ENCODE results near the gene HPCAL1. TPM values are rescaled to one million over a fixed set of nuclear protein-coding genes. Genes with fewer than 3 reads are reported as not detected.

Gene HPCAL1
- total RNA-seq, 1 donor, result 34.4 TPM

GRCh38 chr2:10471046-10471571, 168.4 kb downstream of the HPCAL1 start:
- TF ChIP-seq, protein P1, sequence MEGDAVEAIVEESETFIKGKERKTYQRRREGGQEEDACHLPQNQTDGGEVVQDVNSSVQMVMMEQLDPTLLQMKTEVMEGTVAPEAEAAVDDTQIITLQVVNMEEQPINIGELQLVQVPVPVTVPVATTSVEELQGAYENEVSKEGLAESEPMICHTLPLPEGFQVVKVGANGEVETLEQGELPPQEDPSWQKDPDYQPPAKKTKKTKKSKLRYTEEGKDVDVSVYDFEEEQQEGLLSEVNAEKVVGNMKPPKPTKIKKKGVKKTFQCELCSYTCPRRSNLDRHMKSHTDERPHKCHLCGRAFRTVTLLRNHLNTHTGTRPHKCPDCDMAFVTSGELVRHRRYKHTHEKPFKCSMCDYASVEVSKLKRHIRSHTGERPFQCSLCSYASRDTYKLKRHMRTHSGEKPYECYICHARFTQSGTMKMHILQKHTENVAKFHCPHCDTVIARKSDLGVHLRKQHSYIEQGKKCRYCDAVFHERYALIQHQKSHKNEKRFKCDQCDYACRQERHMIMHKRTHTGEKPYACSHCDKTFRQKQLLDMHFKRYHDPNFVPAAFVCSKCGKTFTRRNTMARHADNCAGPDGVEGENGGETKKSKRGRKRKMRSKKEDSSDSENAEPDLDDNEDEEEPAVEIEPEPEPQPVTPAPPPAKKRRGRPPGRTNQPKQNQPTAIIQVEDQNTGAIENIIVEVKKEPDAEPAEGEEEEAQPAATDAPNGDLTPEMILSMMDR (IDR thresholded peaks at IDR 0.05; ENCODE audit: insufficient read depth, low read length), result no peak
- no peak overlapping the region for H3K4me3 ChIP-seq (ENCODE audit: low read depth, low read length)
- DNase-seq (ENCODE audit: low read depth), result no peak

- no peak for DNase-seq (ENCODE audit: low read depth)
- H3K4me3 ChIP-seq (ENCODE audit: low read depth, low read length), result no peak overlapping the region
- TF ChIP-seq, protein P1 (IDR thresholded peaks at IDR 0.05; ENCODE audit: insufficient read depth, low read length), result peak; percentile 15
These were observed 169.3 kb downstream of the HPCAL1 start for GRCh38 chr2:10471955-10472354.

DNA sequence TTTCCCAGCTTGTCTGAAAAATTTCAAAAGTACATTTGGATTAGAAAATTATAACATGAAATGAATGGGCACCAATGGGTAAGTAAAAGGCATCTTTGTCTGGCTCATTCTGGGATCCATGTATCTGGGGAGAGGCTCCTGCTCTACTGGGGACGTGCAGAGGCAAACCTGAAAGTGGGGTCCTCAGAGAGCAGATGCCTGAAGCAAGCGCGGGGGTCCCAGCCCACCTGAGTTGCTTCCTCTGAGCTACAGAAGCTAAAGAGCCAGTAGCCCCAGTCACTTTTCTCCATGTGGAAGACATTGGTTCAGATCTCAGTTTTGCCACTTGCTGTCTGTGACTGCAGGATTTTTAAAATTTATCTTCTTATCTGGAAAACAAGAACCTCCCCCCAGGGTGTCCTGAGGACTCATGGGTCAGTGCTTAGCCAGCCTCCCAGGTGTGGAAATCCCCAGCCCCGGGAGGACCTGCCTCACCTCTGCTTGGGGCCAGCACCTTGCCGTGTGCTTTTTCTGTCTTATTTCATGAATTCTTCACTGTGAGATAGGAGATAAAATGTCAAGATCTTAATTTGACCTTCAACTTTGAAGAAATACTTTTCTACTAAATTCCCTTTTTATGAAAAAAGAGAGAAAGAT, 170.5 kb downstream of the HPCAL1 start:
- no peak for DNase-seq (ENCODE audit: low read depth)
- TF ChIP-seq, protein P1 (IDR thresholded peaks at IDR 0.05; ENCODE audit: insufficient read depth, low read length), result no peak

DNA sequence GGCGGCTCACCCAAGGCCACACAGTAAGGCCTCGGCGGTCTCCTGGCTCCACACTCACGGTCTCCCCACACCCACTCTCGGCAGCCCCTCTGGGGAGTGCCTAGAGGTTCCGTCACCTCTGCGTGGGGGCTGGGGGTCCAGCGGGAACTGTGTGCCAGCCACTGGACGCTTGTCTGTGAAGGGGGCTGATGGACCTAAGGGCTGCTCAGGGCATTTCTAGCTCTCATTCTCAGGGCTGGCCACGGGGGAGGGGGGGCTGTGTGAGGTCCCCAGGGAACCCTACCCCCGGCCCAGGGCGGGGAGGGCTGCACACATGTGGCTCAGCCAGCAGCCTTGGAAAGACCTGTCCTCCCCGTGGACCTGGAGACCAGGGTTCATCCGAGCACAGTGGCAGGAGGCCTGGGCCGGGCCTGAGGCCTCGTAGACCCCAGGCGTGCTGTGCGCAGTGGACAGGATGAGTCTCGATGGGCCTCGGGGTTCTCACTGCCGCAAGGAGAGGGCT, 172.6 kb downstream of the HPCAL1 start:
- TF ChIP-seq, protein P1 (IDR thresholded peaks at IDR 0.05; ENCODE audit: insufficient read depth, low read length), result no peak
- no peak for DNase-seq (ENCODE audit: low read depth)
- H3K4me3 ChIP-seq (ENCODE audit: low read depth, low read length), result no peak overlapping the region

More for the DNA sequence above, 170.5 kb downstream of the HPCAL1 start:
- H3K4me3 ChIP-seq (ENCODE audit: low read depth, low read length), result no peak overlapping the region

- H3K4me3 ChIP-seq (ENCODE audit: low read depth, low read length), result no peak overlapping the region
- DNase-seq (ENCODE audit: low read depth), result no peak
- TF ChIP-seq, protein P1 (IDR thresholded peaks at IDR 0.05; ENCODE audit: insufficient read depth, low read length), result no peak
These were observed 173.3 kb downstream of the HPCAL1 start for GRCh38 chr2:10475811-10476660.

GRCh38 chr2:10476723-10477442, 174.2 kb downstream of the HPCAL1 start:
- DNase-seq (ENCODE audit: low read depth), result no peak
- TF ChIP-seq, protein P1 (IDR thresholded peaks at IDR 0.05; ENCODE audit: insufficient read depth, low read length), result no peak
- H3K4me3 ChIP-seq (ENCODE audit: low read depth, low read length), result no peak overlapping the region

Measured in fibroblast of the aortic adventitia (primary cell).